Kidney epithelial cell (primary cell): ENCODE measurements around the gene GCK. TPM values are rescaled to one million over a fixed set of nuclear protein-coding genes. Genes with fewer than 3 reads are reported as not detected.

ENCODE experiments used
- DNase-seq: peaks from one replicate; pipeline ENCODE4 v3.0.0-alpha.2; 2010; ENCODE audit warnings: low read depth
- H3K27me3 ChIP-seq: 2 replicates; pipeline ENCODE4 v1.6.0; 2011; ENCODE audit warnings: low read length; ENCODE audit not compliant: control insufficient read depth, insufficient read depth
- H3K36me3 ChIP-seq: 2 replicates; pipeline ENCODE4 v1.5.1; 2011; ENCODE audit warnings: low read length; ENCODE audit not compliant: control insufficient read depth, insufficient read depth
- H3K4me3 ChIP-seq: 2 replicates; pipeline ENCODE4 v1.5.1; 2011; ENCODE audit warnings: low read depth, mild to moderate bottlenecking, control low read depth, low read length
- CTCF ChIP-seq: IDR thresholded peaks from 2 replicates; pipeline ENCODE4 v1.5.1; 2011; ENCODE audit warnings: mild to moderate bottlenecking, moderate library complexity, low read length, control low read depth, inconsistent platforms; ENCODE audit not compliant: insufficient read depth, poor library complexity, severe bottlenecking
- total RNA-seq: library from RNA; depleted of rRNA; stranded (reverse); fragments of >200 nt; gene quantifications from 2 replicates; pipeline ENCODE4 v1.2.3, GENCODE V29; 2015

Gene GCK
- total RNA-seq, 1 donor from 2014 or later, result 2.3 TPM

GRCh38 chr7:44197474-44197873 is 8.2 kb upstream of the GCK start:
- no peak for TF ChIP-seq CTCF
- Histone ChIP-seq H3K36me3 (no peaks in the 10 kb centered on the region), H3K4me3 (no peak overlapping the region), H3K27me3 (no peaks in the 10 kb centered on the region)
- no peak for DNase-seq

- H3K27me3 ChIP-seq, result no peaks in the 10 kb centered on the region
- DNase-seq, result no peak
- TF ChIP-seq CTCF, result peak; percentile 83
These were observed 7.2 kb upstream of the GCK start for GRCh38 chr7:44196450-44196872.

GRCh38 chr7:44195889-44196288 is 6.7 kb upstream of the GCK start:
- H3K4me3 ChIP-seq, result no peak overlapping the region
- H3K27me3 ChIP-seq, result no peaks in the 10 kb centered on the region
- no peak for DNase-seq
- no peaks in the 10 kb centered on the region for H3K36me3 ChIP-seq
- TF ChIP-seq CTCF, result no peak

More at GRCh38 chr7:44196450-44196872, 7.2 kb upstream of the GCK start:
- Histone ChIP-seq H3K4me3 (no peak overlapping the region), H3K36me3 (no peaks in the 10 kb centered on the region)

- H3K27me3 ChIP-seq, result no peaks in the 10 kb centered on the region
- H3K36me3 ChIP-seq, result no peaks in the 10 kb centered on the region
- H3K4me3 ChIP-seq, result no peak overlapping the region
- TF ChIP-seq CTCF, result no peak
- DNase-seq, result no peak
These were observed 5.4 kb upstream of the GCK start for GRCh38 chr7:44194562-44195145.

- Histone ChIP-seq H3K4me3 (no peak overlapping the region), H3K36me3 (no peaks in the 10 kb centered on the region), H3K27me3 (no peaks in the 10 kb centered on the region)
- no peak for TF ChIP-seq CTCF
- DNase-seq, result no peak
These were observed 4.8 kb upstream of the GCK start for GRCh38 chr7:44194069-44194468.
